Mesenchymal stem cell (in vitro differentiated cells and primary cell): ENCODE measurements around the gene HDAC7.

ENCODE experiments used
- DNase-seq: peaks from one replicate; pipeline ENCODE4 v3.0.0-alpha.2; 2013
- H2AFZ ChIP-seq: one replicate; pipeline ENCODE4 v1.6.1; 2013; ENCODE audit warnings: low read depth, mild to moderate bottlenecking, control low read depth, inconsistent platforms, low read length, moderate library complexity
- H2AK5ac ChIP-seq: 2 replicates; pipeline ENCODE4 v1.6.1; 2013; ENCODE audit warnings: low read length, moderate library complexity, mild to moderate bottlenecking, inconsistent platforms; ENCODE audit not compliant: severe bottlenecking
- H2BK120ac ChIP-seq: one replicate; pipeline ENCODE4 v1.6.1; 2013; ENCODE audit warnings: low read depth, mild to moderate bottlenecking, inconsistent platforms, low read length, moderate library complexity
- H2BK12ac ChIP-seq, 2 experiments: one replicate each; pipeline ENCODE4 v1.6.1; 2013; ENCODE audit warnings: inconsistent platforms in 2 of 2, low read length in 2 of 2, mild to moderate bottlenecking in 2 of 2, moderate library complexity in 2 of 2, control low read depth in 1 of 2
- H2BK15ac ChIP-seq: one replicate; pipeline ENCODE4 v1.6.1; 2013; ENCODE audit warnings: mild to moderate bottlenecking, low read depth, inconsistent platforms; ENCODE audit not compliant: poor library complexity, severe bottlenecking
- H2BK5ac ChIP-seq: 2 replicates; pipeline ENCODE4 v1.6.1; 2013; ENCODE audit warnings: low read depth, mild to moderate bottlenecking, low read length, control low read depth, inconsistent platforms; ENCODE audit not compliant: poor library complexity, severe bottlenecking
- H3K14ac ChIP-seq, 2 experiments: one replicate each; pipeline ENCODE4 v1.6.1; 2013; ENCODE audit warnings: inconsistent platforms in 2 of 2, low read length in 2 of 2, control low read depth in 1 of 2, mild to moderate bottlenecking in 1 of 2, moderate library complexity in 1 of 2
- H3K18ac ChIP-seq, 2 experiments: one replicate each; pipeline ENCODE4 v1.6.1; 2013; ENCODE audit warnings: inconsistent platforms in 2 of 2, low read length in 2 of 2, control low read depth in 1 of 2, low read depth in 1 of 2, mild to moderate bottlenecking in 1 of 2
- H3K23ac ChIP-seq, 2 experiments: one replicate each; pipeline ENCODE4 v1.6.1; 2013; ENCODE audit warnings: inconsistent platforms in 2 of 2, low read length in 2 of 2, mild to moderate bottlenecking in 2 of 2, moderate library complexity in 2 of 2, control low read depth in 1 of 2
- H3K27ac ChIP-seq: 2 replicates; pipeline ENCODE4 v1.5.1; 2013; ENCODE audit warnings: mild to moderate bottlenecking, moderate library complexity, low read length, control low read depth, inconsistent platforms; ENCODE audit not compliant: poor library complexity, severe bottlenecking
- H3K27me3 ChIP-seq, 2 experiments: 2 replicates each; pipeline versions ENCODE4 v1.6.1 to v1.7.0; 2013; ENCODE audit warnings: low read length in 2 of 2, mild to moderate bottlenecking in 2 of 2, moderate library complexity in 2 of 2, control low read depth in 1 of 2, inconsistent platforms in 1 of 2; ENCODE audit not compliant: control insufficient read depth in 1 of 2, insufficient read depth in 1 of 2
- H3K36me3 ChIP-seq, 2 experiments: 2 replicates each; pipeline versions ENCODE4 v1.6.1 to v1.7.0; 2013; ENCODE audit warnings: low read length in 2 of 2, control low read depth in 1 of 2, inconsistent platforms in 1 of 2, low read depth in 1 of 2, mild to moderate bottlenecking in 1 of 2; ENCODE audit not compliant: insufficient read depth in 2 of 2, control insufficient read depth in 1 of 2
- H3K4ac ChIP-seq, 2 experiments: one replicate each; pipeline ENCODE4 v1.6.1; 2013; ENCODE audit warnings: inconsistent platforms in 2 of 2, low read length in 2 of 2, mild to moderate bottlenecking in 2 of 2, moderate library complexity in 2 of 2, control low read depth in 1 of 2, low read depth in 1 of 2
- H3K4me1 ChIP-seq: 2 replicates; pipeline ENCODE4 v1.6.1; 2013; ENCODE audit warnings: low read depth, low read length, control low read depth; ENCODE audit not compliant: control insufficient read depth, insufficient read depth
- H3K4me2 ChIP-seq: 2 replicates; pipeline ENCODE4 v1.6.1; 2013; ENCODE audit warnings: low read length, mild to moderate bottlenecking, inconsistent platforms; ENCODE audit not compliant: poor library complexity, severe bottlenecking
- H3K4me3 ChIP-seq, 2 experiments: 2 replicates each; pipeline versions ENCODE4 v1.5.1 to v1.7.0; 2013; ENCODE audit warnings: low read length in 2 of 2, mild to moderate bottlenecking in 2 of 2, control low read depth in 1 of 2, low read depth in 1 of 2; ENCODE audit not compliant: insufficient read depth in 1 of 2
- H3K79me1 ChIP-seq: replicated peaks from 2 replicates; pipeline ENCODE4 v1.6.1; 2013; ENCODE audit warnings: mild to moderate bottlenecking, control low read depth, low read length, inconsistent platforms; ENCODE audit not compliant: poor library complexity, severe bottlenecking
- H3K9ac ChIP-seq: 2 replicates; pipeline ENCODE4 v1.7.0; 2013; ENCODE audit warnings: mild to moderate bottlenecking, low read length, moderate library complexity
- H3K9me3 ChIP-seq: 2 replicates; pipeline ENCODE4 v1.7.0; 2013; ENCODE audit warnings: mild to moderate bottlenecking, low read length; ENCODE audit not compliant: control insufficient read depth
- H4K8ac ChIP-seq: one replicate; pipeline ENCODE4 v1.6.1; 2013; ENCODE audit warnings: inconsistent platforms, mild to moderate bottlenecking, low read length, moderate library complexity
- H4K91ac ChIP-seq: one replicate; pipeline ENCODE4 v1.6.1; 2013; ENCODE audit warnings: mild to moderate bottlenecking, low read length, inconsistent platforms
- WGBS: methylation state at CpG from one replicate; pipeline ENCODE4 v1.1.7; 2013; ENCODE audit warnings: mixed read lengths; 5-methylcytosine and 5-hydroxymethylcytosine counted together

The HDAC7 gene

DNA sequence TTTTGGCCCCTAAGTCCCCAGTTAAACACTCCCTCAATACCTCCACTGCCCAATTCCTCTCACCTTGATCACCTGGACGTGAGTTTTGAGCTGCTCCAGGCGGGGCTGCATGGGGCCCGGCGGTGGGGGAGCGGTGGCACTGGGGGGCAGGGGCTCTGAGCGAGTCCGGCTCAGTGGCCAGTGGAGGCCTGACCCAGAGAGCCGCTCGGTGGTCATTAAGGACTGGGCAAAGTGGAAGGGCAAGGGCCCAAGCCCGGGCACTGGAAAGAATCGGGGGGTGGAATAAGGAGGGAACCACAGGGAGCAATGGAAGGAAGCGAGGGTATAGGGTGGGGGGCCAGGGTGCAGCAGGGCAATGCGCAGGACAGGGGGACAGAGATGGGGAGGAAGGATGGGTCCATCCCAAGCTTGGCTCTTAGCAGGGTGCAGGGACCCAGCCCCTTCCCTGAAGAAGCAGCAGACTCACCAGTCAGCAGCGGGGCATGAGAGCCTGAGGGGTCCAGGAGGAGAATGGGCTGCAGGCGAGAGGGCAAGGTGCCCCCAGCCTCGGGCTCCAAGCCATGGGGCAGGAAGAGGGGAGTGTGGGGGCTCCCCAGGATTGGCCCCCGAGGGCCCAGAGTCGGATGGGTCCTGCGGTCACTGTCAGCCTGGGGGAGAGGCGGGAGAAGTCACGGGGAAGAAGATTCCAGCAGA, 24.4 kb downstream of the HDAC7 start:
- no peaks in the 10 kb centered on the region for H3K27me3 ChIP-seq

GRCh38 chr12:47794679-47795078, 25.0 kb downstream of the HDAC7 start:
- no peaks in the 10 kb centered on the region for H3K9me3 ChIP-seq
- H3K9ac ChIP-seq, result no peak overlapping the region
- no peak overlapping the region for H4K8ac ChIP-seq
- no peak overlapping the region for H2BK5ac ChIP-seq
- peaks cover 6% of the 10 kb centered on the region for H3K4me1 ChIP-seq
- H3K4me3 ChIP-seq, result no peak overlapping the region
- no peak overlapping the region for H3K4ac ChIP-seq
- no peak overlapping the region for H3K23ac ChIP-seq
- H3K14ac ChIP-seq, result no peak overlapping the region
- H2BK15ac ChIP-seq, result no peak overlapping the region
- no peaks in the 10 kb centered on the region for H3K27me3 ChIP-seq
- no peak overlapping the region for H4K91ac ChIP-seq
- peaks cover 62% of the 10 kb centered on the region for H3K79me1 ChIP-seq
- H2AK5ac ChIP-seq, result no peak overlapping the region
- H3K4me2 ChIP-seq, result no peak overlapping the region
- 96% methylated on average over 9 of the region's 9 CpGs for WGBS
- no peak overlapping the region for H3K18ac ChIP-seq
- H3K36me3 ChIP-seq, result peaks cover 88 to 94% of the 10 kb centered on the region in 2 experiments
- H2AFZ ChIP-seq, result no peak overlapping the region
- H2BK120ac ChIP-seq, result no peak overlapping the region
- H2BK12ac ChIP-seq, result no peak overlapping the region
- no peak overlapping the region for H3K27ac ChIP-seq
- no peak for DNase-seq

More for the DNA sequence above, 24.4 kb downstream of the HDAC7 start:
- Histone ChIP-seq H2BK120ac (no peak overlapping the region), H3K4me3 (no peak overlapping the region), H2AK5ac (no peak overlapping the region), H3K9ac (no peak overlapping the region), H4K8ac (no peak overlapping the region), H3K4me2 (no peak overlapping the region), H3K18ac (no peak overlapping the region), H3K36me3 (peaks cover 89 to 93% of the 10 kb centered on the region in 2 experiments), H3K4me1 (peaks cover 7% of the 10 kb centered on the region), H2BK5ac (no peak overlapping the region), H3K79me1 (peaks cover 59% of the 10 kb centered on the region), H2AFZ (no peak overlapping the region), H2BK15ac (no peak overlapping the region), H3K14ac (no peak overlapping the region), H3K9me3 (no peaks in the 10 kb centered on the region), H3K27ac (no peak overlapping the region), H4K91ac (no peak overlapping the region), H3K4ac (no peak overlapping the region), H2BK12ac (no peak overlapping the region), H3K23ac (no peak overlapping the region)
- 97% methylated on average over 21 of the region's 21 CpGs for WGBS
- no peak for DNase-seq

GRCh38 chr12:47793015-47793681, 26.6 kb downstream of the HDAC7 start:
- Histone ChIP-seq H2AK5ac (no peak overlapping the region), H3K4me1 (peaks cover 2% of the 10 kb centered on the region), H2BK12ac (no peak overlapping the region), H3K9ac (no peak overlapping the region), H3K36me3 (peaks cover 92 to 94% of the 10 kb centered on the region in 2 experiments), H3K4ac (no peak overlapping the region), H3K4me2 (no peak overlapping the region), H3K4me3 (no peak overlapping the region), H3K9me3 (no peaks in the 10 kb centered on the region), H2BK120ac (no peak overlapping the region), H2BK15ac (no peak overlapping the region), H3K18ac (no peak overlapping the region), H3K27ac (no peak overlapping the region), H3K23ac (no peak overlapping the region), H4K91ac (no peak overlapping the region), H2AFZ (no peak overlapping the region), H3K14ac (no peak overlapping the region), H3K27me3 (no peaks in the 10 kb centered on the region), H4K8ac (peak overlapping the region; percentile 21), H3K79me1 (peaks cover 66% of the 10 kb centered on the region), H2BK5ac (no peak overlapping the region)
- 94% methylated on average over 15 of the region's 15 CpGs for WGBS
- no peak for DNase-seq

DNA sequence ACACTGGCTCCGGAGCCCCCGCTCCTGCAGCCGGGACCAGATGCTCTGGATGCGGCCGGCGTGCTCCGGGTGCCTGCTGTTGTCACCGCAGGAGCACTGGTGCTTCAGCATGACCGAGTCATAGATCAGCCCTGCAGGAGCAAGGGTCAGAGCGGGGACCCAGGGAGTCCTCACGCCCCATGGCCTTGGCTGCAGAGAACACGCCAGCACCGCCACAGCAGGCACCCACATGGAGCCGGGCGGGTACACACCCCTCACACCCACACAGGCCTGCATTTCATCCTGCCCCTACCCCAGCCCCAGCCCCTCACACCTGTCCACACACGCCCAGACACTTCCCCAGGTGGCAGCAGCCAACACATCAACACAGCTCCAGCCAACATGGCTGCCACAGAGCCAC, 27.8 kb downstream of the HDAC7 start:
- Histone ChIP-seq H3K14ac (no peak overlapping the region), H2AFZ (no peak overlapping the region), H2BK15ac (no peak overlapping the region), H4K91ac (no peak overlapping the region), H3K4ac (no peak overlapping the region), H2AK5ac (no peak overlapping the region), H3K4me2 (no peak overlapping the region), H2BK5ac (no peak overlapping the region), H3K27ac (no peak overlapping the region), H3K23ac (no peak overlapping the region), H3K36me3 (peaks cover 93 to 94% of the 10 kb centered on the region in 2 experiments), H2BK120ac (no peak overlapping the region), H3K27me3 (no peaks in the 10 kb centered on the region), H3K9ac (no peak overlapping the region), H3K4me3 (no peak overlapping the region), H3K79me1 (peaks cover 64% of the 10 kb centered on the region), H3K18ac (no peak overlapping the region), H3K4me1 (peaks cover 2% of the 10 kb centered on the region), H3K9me3 (no peaks in the 10 kb centered on the region), H4K8ac (no peak overlapping the region), H2BK12ac (no peak overlapping the region)
- 97% methylated on average over 16 of the region's 16 CpGs for WGBS
- no peak for DNase-seq
